HepG2 (cell line): ENCODE measurements around the gene NT5DC1. TPM values are rescaled to one million over a fixed set of nuclear protein-coding genes. Genes with fewer than 3 reads are reported as not detected.

Experiments
- DR1 ChIP-seq: sonication (generic); formaldehyde crosslinking; IDR thresholded peaks from 2 replicates; pipeline ENCODE4 v1.8.0; 2021; ENCODE audit warnings: mild to moderate bottlenecking, missing genetic modification reagents, inconsistent platforms
- GATA4 ChIP-seq: sonication (generic); IDR thresholded peaks from 2 replicates; pipeline ENCODE4 v1.6.1; 2016; ENCODE audit warnings: antibody characterized with exemption, low read depth, borderline replicate concordance
- LBX2 ChIP-seq: sonication (generic); formaldehyde crosslinking; IDR thresholded peaks from 2 replicates; pipeline ENCODE4 v1.5.0; 2020; ENCODE audit warnings: missing genetic modification reagents, mild to moderate bottlenecking, borderline replicate concordance
- MZF1 ChIP-seq: sonication (generic); formaldehyde crosslinking; IDR thresholded peaks from 2 replicates; pipeline ENCODE4 v1.8.1; 2023; ENCODE audit warnings: mild to moderate bottlenecking, missing genetic modification reagents, borderline replicate concordance
- PHB2 ChIP-seq: fragments of 450-650 bp; IDR thresholded peaks from 2 replicates; pipeline ENCODE4 v1.6.1; 2018; ENCODE audit not compliant: partially characterized antibody
- RCOR2 ChIP-seq: IDR thresholded peaks from 2 replicates; pipeline ENCODE4 v1.6.1; 2016; ENCODE audit warnings: missing biosample characterization, missing genetic modification reagents
- SALL1 ChIP-seq: sonication (generic); formaldehyde crosslinking; IDR thresholded peaks from 2 replicates; pipeline ENCODE4 v1.8.0; 2022; ENCODE audit warnings: mild to moderate bottlenecking, missing genetic modification reagents
- SAP130 ChIP-seq: IDR thresholded peaks from 2 replicates; pipeline ENCODE4 v1.6.1; 2016; ENCODE audit warnings: low read depth
- SIN3B ChIP-seq: fragments of 150-350 bp; IDR thresholded peaks from 2 replicates; pipeline ENCODE4 v1.6.1; 2014; ENCODE audit warnings: low read length
- SSRP1 ChIP-seq: IDR thresholded peaks from 2 replicates; pipeline ENCODE4 v1.6.1; 2016; ENCODE audit warnings: control low read depth
- STAG1 ChIP-seq: sonication (generic); formaldehyde crosslinking; IDR thresholded peaks from 2 replicates; pipeline ENCODE4 v1.4.0; 2020; ENCODE audit warnings: missing genetic modification reagents
- TSC22D2 ChIP-seq: sonication (generic); formaldehyde crosslinking; IDR thresholded peaks from 2 replicates; pipeline ENCODE4 v1.5.1; 2020; ENCODE audit warnings: missing genetic modification reagents, mild to moderate bottlenecking, borderline replicate concordance
- ZBTB25 ChIP-seq: IDR thresholded peaks from 2 replicates; pipeline ENCODE4 v1.6.1; 2018; ENCODE audit warnings: missing genetic modification reagents
- ZBTB3 ChIP-seq: sonication (generic); formaldehyde crosslinking; IDR thresholded peaks from 2 replicates; pipeline ENCODE4 v1.4.0; 2020; ENCODE audit warnings: low read depth, mild to moderate bottlenecking, moderate library complexity, missing genetic modification reagents, borderline replicate concordance
- ZMYM4 ChIP-seq: sonication (generic); formaldehyde crosslinking; IDR thresholded peaks from 2 replicates; pipeline ENCODE4 v1.8.1; 2023; ENCODE audit warnings: mild to moderate bottlenecking, missing genetic modification reagents
- ZNF282 ChIP-seq: fragments of 450-650 bp; IDR thresholded peaks from 2 replicates; pipeline ENCODE4 v1.6.1; 2018; ENCODE audit not compliant: partially characterized antibody
- ZNF75D ChIP-seq: sonication (generic); formaldehyde crosslinking; IDR thresholded peaks from 2 replicates; pipeline ENCODE4 v1.8.1; 2023; ENCODE audit warnings: missing genetic modification reagents, mild to moderate bottlenecking, borderline replicate concordance
- polyA plus RNA-seq, 8 experiments: library from polyadenylated mRNA; depleted of rRNA in 3 of 8; stranded (reverse) in 7 of 8; unstranded in 1 of 8; fragments of >200 nt; fragmentation: Illumina TruSeq in 4 of 8; extraction: Trizol in 4 of 8; gene quantifications; 2 replicates each; pipeline versions ENCODE4 v1.2.1 to v1.2.3, GENCODE V29; 2011 to 2016; ENCODE audit warnings: low read depth in 4 of 8, missing spikeins in 1 of 8, mixed read lengths in 1 of 8; ENCODE audit not compliant: insufficient read depth in 1 of 8
- total RNA-seq, 5 experiments: library from RNA; depleted of rRNA; stranded (reverse); fragments of >200 nt; fragmentation: Illumina TruSeq; extraction: Trizol; gene quantifications; 2 replicates each; pipeline ENCODE4 v1.2.3, GENCODE V29; 2016; ENCODE audit warnings: low read depth in 1 of 5
- TF ChIP-seq, protein P1 (sequence below): sonication (generic); formaldehyde crosslinking; IDR thresholded peaks from 2 replicates; pipeline ENCODE4 v1.9.0; 2021; ENCODE audit warnings: mild to moderate bottlenecking, missing genetic modification reagents
- TF ChIP-seq, protein P2 (sequence below): IDR thresholded peaks from 2 replicates; pipeline ENCODE4 v1.6.1; 2016

NT5DC1 gene
- total and polyA plus RNA-seq, 2 of the 13 experiments (the other 11 are each of a cell fraction or from before 2014, with no cell fraction given): 27.0 to 56.1 TPM

GRCh38 chr6:116072368-116072767 lies 28.3 kb upstream of the NT5DC1 start (continued):
- TF ChIP-seq LBX2 (CRISPR knock-in tag) (no peak), PHB2 (no peak), ZBTB25 (no peak), MZF1 (no peak), SALL1 (CRISPR knock-in tag) (peak; percentile 42; the same call in 1 of the 2 replicates), DR1 (CRISPR knock-in tag) (no peak), ZNF282 (no peak), ZMYM4 (peak; percentile 90), SAP130 (CRISPR knock-in tag) (peak; percentile 62), ZBTB3 (CRISPR knock-in tag) (no peak), RCOR2 (CRISPR knock-in tag) (no peak), TSC22D2 (CRISPR knock-in tag) (no peak), STAG1 (CRISPR knock-in tag) (no peak), SIN3B (0 out of 2 replicates have a peak, but pooled peaks have one; percentile 22), GATA4 (peak; percentile 62; the same call in 1 of the 2 replicates), ZNF75D (CRISPR knock-in tag) (no peak), SSRP1 (peak; percentile 91; the same call in 1 of the 2 replicates)
- TF ChIP-seq, protein P1, sequence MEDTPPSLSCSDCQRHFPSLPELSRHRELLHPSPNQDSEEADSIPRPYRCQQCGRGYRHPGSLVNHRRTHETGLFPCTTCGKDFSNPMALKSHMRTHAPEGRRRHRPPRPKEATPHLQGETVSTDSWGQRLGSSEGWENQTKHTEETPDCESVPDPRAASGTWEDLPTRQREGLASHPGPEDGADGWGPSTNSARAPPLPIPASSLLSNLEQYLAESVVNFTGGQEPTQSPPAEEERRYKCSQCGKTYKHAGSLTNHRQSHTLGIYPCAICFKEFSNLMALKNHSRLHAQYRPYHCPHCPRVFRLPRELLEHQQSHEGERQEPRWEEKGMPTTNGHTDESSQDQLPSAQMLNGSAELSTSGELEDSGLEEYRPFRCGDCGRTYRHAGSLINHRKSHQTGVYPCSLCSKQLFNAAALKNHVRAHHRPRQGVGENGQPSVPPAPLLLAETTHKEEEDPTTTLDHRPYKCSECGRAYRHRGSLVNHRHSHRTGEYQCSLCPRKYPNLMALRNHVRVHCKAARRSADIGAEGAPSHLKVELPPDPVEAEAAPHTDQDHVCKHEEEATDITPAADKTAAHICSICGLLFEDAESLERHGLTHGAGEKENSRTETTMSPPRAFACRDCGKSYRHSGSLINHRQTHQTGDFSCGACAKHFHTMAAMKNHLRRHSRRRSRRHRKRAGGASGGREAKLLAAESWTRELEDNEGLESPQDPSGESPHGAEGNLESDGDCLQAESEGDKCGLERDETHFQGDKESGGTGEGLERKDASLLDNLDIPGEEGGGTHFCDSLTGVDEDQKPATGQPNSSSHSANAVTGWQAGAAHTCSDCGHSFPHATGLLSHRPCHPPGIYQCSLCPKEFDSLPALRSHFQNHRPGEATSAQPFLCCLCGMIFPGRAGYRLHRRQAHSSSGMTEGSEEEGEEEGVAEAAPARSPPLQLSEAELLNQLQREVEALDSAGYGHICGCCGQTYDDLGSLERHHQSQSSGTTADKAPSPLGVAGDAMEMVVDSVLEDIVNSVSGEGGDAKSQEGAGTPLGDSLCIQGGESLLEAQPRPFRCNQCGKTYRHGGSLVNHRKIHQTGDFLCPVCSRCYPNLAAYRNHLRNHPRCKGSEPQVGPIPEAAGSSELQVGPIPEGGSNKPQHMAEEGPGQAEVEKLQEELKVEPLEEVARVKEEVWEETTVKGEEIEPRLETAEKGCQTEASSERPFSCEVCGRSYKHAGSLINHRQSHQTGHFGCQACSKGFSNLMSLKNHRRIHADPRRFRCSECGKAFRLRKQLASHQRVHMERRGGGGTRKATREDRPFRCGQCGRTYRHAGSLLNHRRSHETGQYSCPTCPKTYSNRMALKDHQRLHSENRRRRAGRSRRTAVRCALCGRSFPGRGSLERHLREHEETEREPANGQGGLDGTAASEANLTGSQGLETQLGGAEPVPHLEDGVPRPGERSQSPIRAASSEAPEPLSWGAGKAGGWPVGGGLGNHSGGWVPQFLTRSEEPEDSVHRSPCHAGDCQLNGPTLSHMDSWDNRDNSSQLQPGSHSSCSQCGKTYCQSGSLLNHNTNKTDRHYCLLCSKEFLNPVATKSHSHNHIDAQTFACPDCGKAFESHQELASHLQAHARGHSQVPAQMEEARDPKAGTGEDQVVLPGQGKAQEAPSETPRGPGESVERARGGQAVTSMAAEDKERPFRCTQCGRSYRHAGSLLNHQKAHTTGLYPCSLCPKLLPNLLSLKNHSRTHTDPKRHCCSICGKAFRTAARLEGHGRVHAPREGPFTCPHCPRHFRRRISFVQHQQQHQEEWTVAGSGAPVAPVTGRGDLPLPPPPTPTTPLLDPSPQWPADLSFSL (CRISPR knock-in tag): peak; percentile 96
- TF ChIP-seq, protein P2, sequence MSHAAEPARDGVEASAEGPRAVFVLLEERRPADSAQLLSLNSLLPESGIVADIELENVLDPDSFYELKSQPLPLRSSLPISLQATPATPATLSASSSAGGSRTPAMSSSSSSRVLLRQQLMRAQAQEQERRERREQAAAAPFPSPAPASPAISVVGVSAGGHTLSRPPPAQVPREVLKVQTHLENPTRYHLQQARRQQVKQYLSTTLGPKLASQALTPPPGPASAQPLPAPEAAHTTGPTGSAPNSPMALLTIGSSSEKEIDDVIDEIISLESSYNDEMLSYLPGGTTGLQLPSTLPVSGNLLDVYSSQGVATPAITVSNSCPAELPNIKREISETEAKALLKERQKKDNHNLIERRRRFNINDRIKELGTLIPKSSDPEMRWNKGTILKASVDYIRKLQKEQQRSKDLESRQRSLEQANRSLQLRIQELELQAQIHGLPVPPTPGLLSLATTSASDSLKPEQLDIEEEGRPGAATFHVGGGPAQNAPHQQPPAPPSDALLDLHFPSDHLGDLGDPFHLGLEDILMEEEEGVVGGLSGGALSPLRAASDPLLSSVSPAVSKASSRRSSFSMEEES: peak; percentile 51; the same call in 1 of the 2 replicates
